ENCODE data around the gene TTLL5. TPM values are rescaled to one million over a fixed set of nuclear protein-coding genes. Genes with fewer than 3 reads are reported as not detected.
"Not testable (repeated sequence)": the region's sequence is repeated elsewhere in the genome, so short reads cannot be mapped to it uniquely, and the experiment has no call there.

Gene TTLL5
- total RNA-seq, 1 donor from 2014 or later, result 9.6 TPM

- no peak for DNase-seq (ENCODE audit: low spot score)
Measured at GRCh38 chr14:75831455-75831854, 170.4 kb downstream of the TTLL5 start.

- no peak for DNase-seq (ENCODE audit: low spot score)
Measured at GRCh38 chr14:75831952-75832351, 170.9 kb downstream of the TTLL5 start.

GRCh38 chr14:75832621-75833297 lies 171.7 kb downstream of the TTLL5 start:
- peak; percentile 45 for DNase-seq (ENCODE audit: low spot score)

- no peak for DNase-seq (ENCODE audit: low spot score)
Measured at GRCh38 chr14:75833326-75834020, 172.4 kb downstream of the TTLL5 start.

DNA sequence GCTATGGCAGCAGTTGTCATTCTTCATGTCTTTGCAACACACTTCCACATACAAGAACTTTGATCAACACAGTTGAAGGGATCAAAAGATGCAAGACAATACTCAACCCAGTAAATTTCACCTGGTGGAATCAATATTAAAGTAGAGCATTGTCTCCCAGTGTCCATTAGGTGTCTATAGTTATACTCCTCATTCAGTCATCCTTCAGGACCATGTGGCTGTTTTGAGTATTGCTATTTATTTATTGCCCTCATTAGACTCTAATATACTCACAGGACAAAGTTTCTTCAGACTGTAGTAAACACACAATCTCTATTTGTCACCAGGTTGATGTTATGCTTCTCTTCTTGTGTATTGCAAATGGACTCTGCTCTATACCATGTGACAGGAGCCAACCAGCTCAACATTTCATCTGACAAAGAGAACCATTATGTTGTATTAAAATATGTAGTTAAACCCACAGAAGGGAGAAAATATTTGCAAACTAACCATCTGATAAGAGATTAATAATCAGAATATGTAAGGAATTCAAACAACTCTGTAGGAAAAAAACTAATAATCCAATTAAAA lies 174.2 kb downstream of the TTLL5 start:
- no peak for DNase-seq (ENCODE audit: low spot score)

GRCh38 chr14:75835737-75836136 lies 174.7 kb downstream of the TTLL5 start:
- no peak for DNase-seq (ENCODE audit: low spot score)

DNA sequence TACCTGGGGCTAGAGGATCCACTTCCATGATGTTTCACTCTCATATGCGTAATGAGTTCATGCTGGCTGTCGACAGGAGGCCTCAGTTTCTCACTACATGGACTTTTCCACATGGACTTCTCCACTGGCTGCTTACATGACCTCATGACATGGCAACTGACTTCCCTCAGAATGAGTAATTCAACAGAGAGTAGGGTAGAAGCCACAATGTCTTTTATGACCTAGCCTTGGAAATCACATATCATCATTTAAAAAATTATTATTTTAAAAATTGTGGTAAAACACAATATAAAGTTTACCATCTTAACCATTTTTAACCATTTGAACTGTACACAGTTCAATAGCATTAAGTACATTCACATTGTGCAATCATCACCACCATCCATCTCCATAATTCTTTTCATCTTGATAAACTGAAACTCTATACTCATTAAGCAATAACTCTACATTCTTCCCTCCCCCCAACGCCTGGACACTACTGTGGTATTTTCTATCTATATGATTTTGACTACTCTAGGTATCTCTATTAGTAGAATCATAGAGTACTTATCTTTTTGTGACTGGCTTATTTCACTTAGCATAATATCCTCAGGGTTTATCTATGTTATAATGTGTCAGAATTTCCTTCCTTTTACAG lies 176.2 kb downstream of the TTLL5 start:
- DNase-seq (ENCODE audit: low spot score), result no peak

DNA sequence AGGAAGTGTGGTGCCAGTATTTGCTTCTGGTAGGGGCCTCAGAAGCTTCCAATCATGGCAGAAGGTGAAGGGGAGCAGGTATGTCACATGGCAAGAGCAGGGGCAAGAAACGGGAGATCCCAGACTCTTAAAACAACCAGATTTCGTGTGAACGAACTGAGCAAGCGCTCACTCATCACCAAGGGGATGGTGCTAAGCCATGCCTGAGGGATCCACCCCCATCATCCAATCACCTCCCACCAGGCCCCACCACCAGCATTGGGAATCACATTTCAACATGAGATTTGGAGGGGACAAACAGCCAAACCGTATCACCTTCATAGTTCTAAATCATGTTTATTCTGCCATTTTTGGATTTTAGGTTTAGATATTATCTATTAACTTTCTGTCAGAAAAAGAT lies 179.9 kb downstream of the TTLL5 start:
- DNase-seq (ENCODE audit: low spot score), result no peak

DNA sequence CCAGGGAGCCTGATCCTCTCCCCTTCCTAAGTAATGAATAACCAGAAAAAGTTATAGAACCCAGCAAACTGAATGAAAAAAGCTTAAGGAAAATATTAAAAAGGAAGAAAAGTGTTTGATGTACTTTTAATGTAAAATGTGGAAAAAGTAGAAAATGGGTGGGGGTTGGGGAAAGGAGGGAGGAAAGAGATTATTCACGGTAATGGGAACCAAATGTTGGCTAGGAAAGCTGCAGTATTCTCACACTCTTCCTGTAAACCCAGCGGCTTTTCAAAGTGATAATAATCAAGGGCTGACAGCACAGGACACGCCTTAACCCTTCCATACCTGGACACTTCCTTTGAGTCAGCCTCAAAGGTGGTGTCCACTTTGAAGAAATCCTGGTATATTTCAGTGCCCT lies 181.5 kb downstream of the TTLL5 start:
- DNase-seq (ENCODE audit: low spot score), result no peak

DNA sequence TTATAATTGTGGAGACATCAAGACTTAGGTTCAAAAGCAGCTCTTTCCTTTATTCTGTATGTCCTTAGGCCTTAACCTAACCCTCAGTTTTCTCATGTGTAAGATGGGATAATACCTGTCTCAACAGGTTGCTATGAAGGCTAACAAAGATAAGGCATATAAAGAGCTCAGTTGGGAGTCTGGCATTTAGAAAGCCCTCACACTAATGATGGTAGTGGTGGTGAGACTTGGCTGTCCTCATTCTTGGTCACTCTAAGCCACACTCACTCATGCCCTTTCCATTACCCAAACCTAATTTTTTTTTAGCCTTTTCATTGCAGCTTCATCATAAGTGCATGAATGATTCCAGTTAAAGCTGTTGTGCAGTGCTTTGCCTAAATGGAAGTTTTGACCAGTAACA lies 183.4 kb downstream of the TTLL5 start:
- DNase-seq (ENCODE audit: low spot score), result no peak

DNA sequence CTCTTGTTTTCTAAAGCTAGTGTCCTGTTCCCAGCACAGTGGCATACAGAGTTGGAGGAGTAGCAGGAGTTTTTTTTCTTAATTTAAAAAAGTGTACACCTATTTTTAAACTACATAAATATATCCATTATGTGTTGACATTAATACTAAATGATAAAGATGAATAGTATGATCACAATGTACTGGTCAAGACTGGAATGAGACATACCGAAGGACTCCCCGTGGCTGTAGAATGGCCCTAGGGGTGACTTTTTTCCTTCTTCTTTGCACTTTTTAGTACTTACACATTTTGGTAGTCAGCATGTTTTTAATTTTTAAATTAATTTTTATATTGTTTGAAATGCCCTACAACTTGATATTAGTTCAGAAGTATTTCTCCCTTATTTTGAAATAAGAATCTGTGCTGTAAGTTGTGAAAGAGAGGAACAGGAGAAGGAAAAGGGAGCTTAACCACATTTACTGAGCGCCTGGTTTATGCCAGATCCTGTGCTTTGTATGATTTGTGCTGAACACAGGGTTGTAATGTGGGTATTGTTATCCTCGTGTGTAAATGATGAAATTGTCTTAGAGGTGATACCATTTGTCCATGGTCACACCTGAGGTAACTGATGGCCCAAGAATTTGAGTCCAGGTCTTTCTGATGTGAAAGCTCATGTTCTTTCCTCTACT lies 184.2 kb downstream of the TTLL5 start:
- no peak for DNase-seq (ENCODE audit: low spot score)

GRCh38 chr14:75846694-75847093 lies 185.6 kb downstream of the TTLL5 start:
- DNase-seq (ENCODE audit: low spot score), result not testable (repeated sequence)

DNA sequence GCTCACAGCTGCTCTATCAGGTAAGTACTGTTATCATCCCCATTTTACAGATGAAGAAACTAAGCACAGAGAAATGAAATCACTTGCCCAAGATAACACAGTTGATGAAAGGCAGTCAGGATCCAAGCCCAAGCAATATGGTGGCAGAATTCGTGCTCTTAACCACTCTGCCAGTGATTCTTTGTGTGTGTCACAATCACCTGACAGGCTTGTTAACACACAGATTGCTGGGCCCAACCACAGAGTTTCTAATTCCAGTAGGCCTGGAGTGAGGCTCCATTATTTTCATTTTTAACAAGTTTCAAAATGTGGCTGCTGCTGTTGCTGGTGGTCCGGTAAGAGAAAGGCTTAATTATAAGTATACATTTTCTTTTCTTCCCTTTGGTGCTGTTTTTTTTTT lies 186.5 kb downstream of the TTLL5 start:
- DNase-seq (ENCODE audit: low spot score), result no peak

DNA sequence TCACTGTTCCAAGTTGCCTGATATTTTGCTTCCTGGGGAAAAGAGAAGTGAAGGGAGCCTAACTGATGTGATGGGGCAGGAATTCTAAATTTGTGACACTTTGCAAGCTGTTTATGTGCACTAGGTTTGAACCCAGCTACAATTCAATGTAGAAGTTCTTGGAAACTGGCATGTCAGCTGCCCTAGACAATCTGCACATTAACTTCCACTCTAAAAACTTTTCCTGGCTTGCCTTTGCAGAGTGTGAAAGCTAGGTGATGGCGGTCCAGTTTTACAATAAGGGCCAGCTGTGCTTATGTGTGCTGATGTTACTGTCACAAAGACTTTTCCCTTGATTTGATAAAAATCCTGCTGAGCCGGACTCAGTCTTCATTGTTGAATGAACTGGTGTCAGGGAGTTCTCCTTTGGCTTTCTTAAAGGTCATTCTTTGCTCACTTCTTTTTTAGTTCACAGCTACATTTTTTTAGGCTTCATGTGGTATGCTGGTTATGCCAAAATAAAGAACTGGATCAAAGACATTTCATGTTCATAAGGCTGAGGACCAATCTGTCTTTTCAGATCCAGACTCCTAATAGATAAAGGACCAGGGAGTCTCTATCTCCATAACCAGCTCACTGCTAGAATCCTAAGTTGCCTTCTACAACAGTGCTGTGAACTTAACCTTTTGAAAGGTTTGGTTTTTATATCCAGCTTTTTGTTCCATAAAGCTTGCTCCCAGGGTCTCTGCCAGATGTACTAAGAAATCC lies 187.3 kb downstream of the TTLL5 start:
- no peak for DNase-seq (ENCODE audit: low spot score)

DNA sequence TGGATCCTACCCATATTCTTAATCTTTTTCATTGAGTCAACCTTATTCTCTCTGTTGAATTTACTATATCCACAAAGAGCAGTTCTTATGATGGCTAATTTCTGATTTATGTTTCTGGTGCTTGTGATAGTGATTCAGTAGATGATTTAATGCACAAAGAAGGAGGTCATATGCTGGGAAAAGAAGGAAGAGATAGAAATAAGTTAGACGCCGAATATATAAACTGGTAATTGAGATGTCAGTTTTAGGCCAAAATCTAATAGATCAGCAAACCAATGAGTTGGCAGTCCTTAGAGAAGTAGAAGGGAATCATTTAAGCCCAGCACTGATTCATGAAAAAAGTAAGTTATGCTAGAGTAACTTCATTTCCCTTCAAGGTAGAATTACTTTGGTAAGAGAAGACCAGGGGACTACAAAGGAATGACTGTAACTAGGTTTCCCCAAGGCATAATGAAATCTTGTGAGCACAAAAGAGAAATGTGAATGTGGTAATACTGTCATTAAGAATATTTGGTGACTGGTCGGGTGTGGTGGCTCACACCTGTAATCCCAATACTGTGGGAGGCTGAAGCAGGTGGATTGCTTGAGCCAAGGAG lies 188.4 kb downstream of the TTLL5 start:
- DNase-seq (ENCODE audit: low spot score), result no peak

GRCh38 chr14:75851574-75851866 lies 190.5 kb downstream of the TTLL5 start:
- DNase-seq (ENCODE audit: low spot score), result no peak

DNA sequence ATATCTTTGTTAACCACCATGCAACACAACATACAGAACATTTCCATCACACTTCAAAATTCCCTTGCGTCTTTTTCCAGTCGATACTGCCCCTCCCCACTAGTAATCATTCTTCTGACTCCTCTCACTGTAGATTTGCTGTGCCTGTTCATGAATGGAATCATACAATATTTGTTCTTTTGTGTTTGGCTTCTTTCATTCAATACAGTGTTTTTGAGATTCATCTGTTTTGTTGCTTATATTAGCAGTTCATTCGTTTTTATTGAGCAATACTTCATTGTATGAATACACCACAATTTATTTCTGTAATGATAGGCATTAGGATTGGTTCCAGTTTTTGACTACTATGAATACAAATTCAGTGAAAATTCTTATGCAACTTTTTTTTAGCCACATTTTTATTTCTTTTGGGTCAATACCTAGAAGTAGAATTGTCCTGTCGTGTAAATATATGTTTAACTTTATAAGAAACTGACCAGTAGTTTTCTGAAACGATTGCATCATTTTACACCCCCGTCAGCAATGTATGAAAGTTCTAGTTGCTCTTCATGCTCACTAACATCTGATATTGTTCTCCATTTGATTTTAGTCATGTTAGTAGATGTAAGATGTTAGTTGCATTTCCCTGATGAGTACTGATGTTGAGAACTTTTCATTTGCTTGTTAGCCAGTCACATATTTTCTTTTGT lies 193.2 kb downstream of the TTLL5 start:
- DNase-seq (ENCODE audit: low spot score), result no peak

- DNase-seq (ENCODE audit: low spot score), result no peak
Measured at GRCh38 chr14:75857199-75857598, 196.2 kb downstream of the TTLL5 start.

GRCh38 chr14:75858362-75858761 lies 197.3 kb downstream of the TTLL5 start:
- DNase-seq (ENCODE audit: low spot score), result no peak

DNA sequence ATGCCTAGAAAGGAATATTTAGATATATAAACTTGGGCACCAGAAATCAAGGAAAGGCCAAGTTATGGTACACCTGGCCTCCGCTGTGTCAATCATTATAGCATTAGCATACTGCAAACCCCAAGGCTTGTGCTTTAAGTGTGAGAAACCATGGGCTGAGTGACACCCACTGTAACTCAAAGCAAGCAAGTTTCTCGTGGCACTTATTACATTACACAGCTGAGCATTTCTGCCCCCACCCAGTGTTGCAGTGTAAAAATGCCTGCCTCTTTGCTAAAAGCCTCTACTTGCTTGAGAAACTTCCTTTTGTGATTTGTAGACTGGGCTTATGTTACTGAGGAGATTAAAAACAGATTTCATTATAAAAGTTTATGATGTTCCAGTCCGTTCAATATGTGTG lies 198.7 kb downstream of the TTLL5 start:
- peak; percentile 53 for DNase-seq (ENCODE audit: low spot score)
